Hematopoietic multipotent progenitor cell treated with erythropoietin and hydrocortisone succinate and interleukin-3 and kit ligand, for 4 days (in vitro differentiated cells): ENCODE results near the gene OSBPL9.

Experiments used
- DNase-seq: peaks from one replicate; pipeline ENCODE4 v3.0.0-alpha.2; 2015

The OSBPL9 gene

GRCh38 chr1:51610637-51611036, 6.3 kb upstream of the OSBPL9 start:
- no peak for DNase-seq

DNA sequence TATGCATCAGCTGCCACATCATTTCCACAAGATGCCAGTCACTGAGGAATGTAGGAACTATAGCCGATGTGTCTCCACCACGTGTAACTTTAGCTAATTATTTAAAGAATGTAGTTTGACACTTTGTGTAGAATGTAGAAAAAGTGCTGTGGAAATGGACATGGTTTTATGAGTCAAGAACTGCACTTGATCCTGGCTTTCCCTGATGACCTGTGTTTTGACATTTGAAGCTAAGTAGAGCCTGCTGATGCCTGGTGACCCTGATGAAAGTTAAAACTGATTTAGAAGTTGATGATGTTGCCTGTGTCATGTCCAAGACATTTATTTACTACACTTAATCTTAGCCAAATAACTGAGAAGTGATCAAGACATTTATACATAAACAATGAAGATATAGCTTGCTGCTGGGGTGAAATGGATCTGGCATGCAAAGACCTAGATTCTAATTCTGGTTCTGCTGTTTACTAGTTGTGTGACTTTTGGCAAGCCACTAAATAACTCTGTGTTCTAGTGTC, 4.4 kb upstream of the OSBPL9 start:
- no peak for DNase-seq

- no peak for DNase-seq
Observed at GRCh38 chr1:51615780-51616291, 1.1 kb upstream of the OSBPL9 start.

DNA sequence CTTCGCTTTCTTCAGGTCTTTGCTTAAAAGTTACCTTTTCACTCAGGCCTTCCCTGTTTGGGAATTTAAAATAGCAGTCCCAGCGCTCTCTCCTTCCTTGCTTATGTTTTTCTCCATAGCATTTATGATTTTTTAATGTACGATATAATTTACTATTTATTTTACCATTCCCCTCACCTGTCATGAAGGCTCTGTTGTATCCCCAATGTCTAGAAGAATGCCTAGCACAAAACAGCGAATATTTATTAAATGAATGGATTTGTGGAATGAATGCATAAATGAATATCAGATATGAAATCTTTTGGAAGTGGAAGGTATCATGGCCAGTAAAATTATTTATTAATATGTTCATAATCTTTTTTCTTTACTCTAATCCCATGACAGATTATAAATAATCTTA, 402 bp upstream of the OSBPL9 start:
- DNase-seq = no peak

GRCh38 chr1:51618715-51619114, 1.8 kb downstream of the OSBPL9 start:
- no peak for DNase-seq

- no peak for DNase-seq
Observed at GRCh38 chr1:51620470-51620869, 3.6 kb downstream of the OSBPL9 start.

- DNase-seq = no peak
Observed at GRCh38 chr1:51621161-51621560, 4.3 kb downstream of the OSBPL9 start.

GRCh38 chr1:51621841-51622454, 5.1 kb downstream of the OSBPL9 start:
- DNase-seq = no peak

DNA sequence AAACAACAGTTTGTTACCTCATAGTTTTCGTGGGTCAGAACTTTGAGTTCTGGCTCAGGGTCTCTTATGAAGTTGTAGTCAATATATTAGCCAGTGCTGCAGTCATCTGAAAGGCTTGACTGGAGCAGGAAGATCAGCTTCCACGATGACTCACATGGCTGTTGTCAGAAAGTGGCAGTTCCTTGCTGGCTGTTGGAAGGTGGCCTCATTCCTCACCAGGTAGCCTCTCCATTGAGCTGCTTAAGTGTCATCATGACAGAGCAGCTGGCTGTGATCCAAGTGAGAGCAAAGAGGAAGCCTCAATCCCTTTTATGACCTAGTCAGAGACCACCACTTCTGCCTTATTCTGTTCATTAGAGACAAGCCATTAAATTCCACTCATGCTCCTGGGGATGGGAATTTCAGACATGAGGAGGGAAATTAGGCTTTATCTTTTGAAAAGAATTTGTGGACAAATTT, 5.6 kb downstream of the OSBPL9 start:
- DNase-seq = peak; percentile 82

DNA sequence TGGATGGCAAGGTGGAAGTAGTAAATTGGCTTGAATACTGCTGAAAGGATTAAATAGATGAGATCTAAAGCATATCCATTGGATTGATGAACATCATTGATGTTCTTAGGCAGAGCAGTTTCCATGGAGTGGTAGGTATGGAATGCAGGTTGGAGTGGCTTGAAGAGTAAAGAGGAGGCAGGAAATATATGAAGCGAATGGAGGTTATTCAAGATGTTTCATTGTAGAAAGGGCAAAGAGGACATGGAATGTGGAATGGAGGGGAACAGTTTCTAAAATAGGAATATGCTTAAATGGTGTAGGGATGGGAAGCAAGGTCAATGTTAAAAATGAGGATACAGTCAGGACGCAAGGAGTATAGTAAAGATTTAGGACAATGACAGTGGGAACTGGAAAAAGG, 6.1 kb downstream of the OSBPL9 start:
- no peak for DNase-seq

DNA sequence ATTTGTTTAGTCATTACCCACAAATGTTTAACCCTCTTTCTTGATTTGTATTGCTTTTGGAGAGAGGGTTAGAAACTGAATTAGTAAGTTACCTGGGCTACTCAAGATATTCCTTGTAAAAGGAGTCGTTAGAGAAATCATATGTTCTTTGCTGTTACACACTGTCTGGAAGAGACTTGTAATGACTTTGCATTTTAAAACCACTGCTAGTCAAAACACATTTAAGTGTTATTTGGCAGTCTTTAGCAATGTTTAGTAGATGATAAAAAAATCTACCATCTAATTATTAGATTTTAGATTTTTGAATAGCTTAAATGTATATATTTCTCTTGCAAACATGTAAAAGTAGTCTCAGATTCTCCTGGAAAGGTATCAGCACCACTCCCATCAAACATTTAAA, 6.6 kb downstream of the OSBPL9 start:
- no peak for DNase-seq

GRCh38 chr1:51624855-51625254, 8.0 kb downstream of the OSBPL9 start:
- DNase-seq = peak; percentile 51

DNA sequence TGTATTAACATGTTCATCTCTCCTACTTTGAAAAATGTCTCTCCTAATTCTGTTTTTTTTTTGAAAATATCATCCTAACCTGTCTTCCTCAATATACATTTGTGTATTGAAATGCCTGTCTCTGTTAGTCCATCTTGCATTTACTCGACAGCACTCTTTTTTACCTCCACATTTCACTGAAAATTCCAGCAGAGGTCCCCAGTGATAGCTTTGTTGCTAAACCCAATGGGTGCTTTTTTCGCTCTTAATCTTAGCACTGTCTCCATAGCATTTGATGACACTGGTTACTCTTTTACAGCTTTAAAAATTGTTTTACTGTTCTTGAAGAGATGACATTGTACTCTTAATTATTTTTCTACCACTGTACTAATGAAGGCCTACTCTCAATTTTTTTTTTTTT, 10.8 kb downstream of the OSBPL9 start:
- DNase-seq = peak; percentile 83

DNA sequence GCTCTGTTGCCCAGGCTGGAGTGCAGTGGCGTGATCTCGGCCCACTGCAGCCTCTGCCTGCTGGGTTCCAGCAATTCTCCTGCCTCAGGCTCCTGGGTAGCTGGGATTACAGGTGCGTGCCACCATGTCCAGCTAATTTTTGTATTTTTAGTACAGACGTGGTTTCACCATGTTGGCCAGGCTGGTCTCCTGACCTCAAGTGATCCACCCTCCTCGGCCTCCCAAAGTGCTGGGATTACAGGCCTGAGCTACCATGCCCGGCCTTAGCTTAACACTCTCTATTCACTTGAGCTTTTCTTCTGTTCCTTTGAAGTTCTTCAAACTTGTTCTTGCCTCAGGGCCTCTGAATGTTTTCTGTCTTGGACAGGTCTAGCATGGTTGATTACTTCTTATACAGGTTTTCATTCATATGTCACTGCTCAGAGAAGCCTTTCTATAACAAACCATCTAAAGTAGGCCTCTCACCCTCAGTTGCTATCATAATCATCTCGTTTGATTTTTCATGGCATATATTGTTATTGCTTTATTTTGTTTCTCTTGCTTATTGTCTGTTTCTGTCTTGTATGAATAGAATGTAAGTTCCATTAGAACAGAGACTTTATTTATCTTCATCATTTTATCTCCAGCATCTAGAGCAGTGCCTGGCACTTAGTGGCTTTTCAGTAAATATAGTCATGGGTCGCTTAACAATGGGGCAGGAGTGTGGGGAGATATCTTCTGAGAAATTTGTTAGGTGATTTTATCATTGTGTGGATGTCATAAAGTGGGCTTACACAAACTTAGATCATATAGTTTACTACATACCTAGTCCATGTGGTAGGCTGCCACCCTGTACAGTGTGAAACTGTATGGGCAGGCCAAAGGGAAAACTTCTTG, 12.1 kb downstream of the OSBPL9 start:
- no peak for DNase-seq

DNA sequence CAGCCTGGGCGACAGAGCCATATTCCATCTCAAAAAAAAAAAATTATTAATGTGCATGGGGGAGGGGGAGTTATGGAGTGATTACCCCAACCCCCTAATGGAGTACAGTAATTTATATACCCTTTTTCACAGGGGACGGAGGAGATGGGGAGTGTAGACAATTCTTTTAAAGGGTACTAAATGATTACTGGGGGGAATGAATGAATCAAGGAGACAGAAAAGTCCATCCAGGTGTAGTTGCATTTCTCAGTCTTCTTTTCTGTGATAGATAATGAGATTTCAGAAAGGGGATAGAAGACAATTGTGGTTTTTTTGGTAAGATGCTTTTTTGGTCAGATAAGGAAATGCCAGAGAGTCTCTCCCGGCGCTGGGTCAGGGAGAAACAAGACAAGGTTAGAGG, 13.0 kb downstream of the OSBPL9 start:
- no peak for DNase-seq

- DNase-seq = no peak
Observed at GRCh38 chr1:51630393-51630792, 13.5 kb downstream of the OSBPL9 start.

GRCh38 chr1:51630922-51631321, 14.0 kb downstream of the OSBPL9 start:
- DNase-seq = no peak

DNA sequence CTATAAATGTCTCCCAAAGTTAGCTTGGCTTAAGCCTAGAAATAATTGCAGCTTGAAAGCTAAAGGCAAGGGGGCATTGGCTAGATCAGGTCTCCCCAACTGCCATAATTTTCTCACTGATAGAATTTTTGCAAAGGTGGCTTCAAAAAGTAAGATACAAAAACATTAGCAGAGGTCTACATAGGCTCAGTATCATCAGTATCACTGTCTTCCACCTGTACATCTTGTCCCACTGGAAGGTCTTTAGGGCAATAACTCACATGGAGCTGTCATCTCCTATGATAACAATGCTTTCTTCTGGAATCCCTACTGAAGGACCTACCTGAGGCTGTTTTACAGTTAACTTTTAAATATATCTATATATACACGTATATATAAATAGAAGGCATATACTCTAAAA, 14.9 kb downstream of the OSBPL9 start:
- DNase-seq = no peak

DNA sequence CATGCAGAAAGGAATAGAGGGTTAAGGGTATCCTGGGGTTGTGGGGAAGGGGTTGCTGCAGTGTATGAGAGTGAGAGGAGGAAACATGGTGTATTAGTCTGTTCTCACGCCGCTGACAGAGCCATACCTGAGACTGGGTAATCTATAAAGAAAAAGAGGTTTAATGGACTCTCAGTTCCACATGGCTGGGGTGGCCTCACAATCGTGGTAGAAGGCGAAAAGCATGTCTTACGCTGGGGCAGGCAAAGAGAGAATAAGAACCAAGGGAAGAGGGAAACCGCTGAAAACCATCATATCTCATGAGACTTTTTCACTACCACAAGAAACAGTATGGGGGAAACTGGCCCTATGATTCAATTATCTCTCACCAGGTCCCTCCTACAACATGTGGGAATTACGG, 17.7 kb downstream of the OSBPL9 start:
- no peak for DNase-seq

- DNase-seq = no peak
Observed at GRCh38 chr1:51635615-51636014, 18.7 kb downstream of the OSBPL9 start.

DNA sequence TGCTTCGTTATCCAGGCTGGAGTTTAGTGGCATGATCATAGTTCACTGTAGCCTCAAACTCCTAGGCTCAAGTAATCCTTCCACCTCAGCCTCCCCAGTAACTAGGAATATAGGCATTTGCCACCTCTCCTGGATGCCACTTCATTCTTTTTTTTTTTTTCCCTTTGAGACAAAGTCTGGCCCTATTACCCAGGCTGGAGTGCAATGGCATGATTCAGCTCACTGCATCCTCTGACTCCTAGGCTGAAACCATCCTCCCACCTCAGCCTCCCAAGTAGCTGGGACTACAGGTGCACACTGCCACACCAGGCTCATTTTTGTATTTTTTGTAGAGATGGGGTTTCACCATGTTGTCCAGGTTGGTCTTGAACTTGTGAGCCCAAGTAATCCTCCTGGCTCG, 19.3 kb downstream of the OSBPL9 start:
- DNase-seq = no peak

DNA sequence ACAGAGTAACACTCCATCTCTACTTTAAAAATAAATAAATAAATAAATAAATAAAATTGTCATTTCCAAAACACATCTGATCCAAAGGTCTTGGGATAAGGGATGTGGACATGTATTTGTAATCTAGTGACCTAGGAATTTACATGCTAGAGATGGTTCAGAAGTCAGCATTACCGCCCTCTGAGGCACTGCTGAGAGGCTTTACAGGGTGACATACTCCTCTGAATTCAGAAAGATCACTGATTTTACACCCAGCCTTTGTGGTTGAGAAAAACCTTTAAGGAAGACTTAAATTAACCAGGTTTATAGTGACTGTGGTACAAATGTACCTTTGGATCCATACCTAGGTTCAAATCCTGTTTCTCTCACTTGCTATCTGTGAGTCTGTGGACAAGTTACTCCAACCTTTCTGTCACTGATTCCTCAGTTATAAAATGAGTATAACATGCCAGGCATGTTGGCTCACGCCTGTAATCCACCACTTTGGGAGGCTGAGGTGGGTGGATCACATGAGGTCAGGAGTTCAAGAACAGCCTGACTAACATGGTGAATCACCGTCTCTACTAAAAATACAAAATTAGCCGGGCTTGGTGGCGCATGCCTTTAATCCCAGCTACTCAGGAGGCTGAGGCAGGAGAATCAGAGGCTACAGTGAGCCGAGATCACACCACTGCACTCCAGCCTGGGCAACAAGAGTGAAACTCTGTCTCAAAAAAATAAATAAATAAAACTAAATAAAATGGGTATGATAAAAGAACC, 20.1 kb downstream of the OSBPL9 start:
- DNase-seq = no peak

GRCh38 chr1:51638350-51638749, 21.5 kb downstream of the OSBPL9 start:
- DNase-seq = no peak
